ENCODE measurements around the gene TNS2.

TNS2 gene

DNA sequence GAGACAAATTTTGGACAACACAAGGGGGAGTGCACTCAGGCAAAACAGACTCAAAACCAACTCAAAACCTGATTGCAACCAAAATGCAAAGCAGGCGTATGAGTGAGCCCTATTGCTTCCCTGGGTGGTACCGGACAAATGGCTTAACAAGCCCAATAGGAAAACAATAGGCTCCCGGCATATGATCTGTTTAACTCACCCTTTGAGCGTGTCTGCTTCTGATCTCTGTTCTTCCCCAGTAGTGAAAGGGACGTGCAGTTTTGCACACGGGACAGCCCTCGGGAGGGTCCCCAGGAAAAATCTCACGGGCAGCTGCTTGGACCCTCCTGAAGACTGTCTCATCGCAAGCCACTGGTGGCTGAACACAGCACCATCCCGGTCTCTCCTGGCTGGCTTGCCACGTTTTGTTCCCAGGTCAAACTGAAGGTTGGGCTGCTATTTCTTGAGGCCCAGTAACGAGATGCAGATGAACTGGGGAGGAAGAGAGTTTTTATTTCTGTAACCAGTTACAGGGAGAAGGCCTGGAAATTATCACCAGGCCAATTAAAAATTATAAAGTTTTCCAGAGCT, 63.4 kb downstream of the TNS2 start:
- H3K9me3 ChIP-seq, result no peaks in the 10 kb centered on the region
- no peaks in the 10 kb centered on the region for H3K27me3 ChIP-seq
- TF ChIP-seq, protein P1, sequence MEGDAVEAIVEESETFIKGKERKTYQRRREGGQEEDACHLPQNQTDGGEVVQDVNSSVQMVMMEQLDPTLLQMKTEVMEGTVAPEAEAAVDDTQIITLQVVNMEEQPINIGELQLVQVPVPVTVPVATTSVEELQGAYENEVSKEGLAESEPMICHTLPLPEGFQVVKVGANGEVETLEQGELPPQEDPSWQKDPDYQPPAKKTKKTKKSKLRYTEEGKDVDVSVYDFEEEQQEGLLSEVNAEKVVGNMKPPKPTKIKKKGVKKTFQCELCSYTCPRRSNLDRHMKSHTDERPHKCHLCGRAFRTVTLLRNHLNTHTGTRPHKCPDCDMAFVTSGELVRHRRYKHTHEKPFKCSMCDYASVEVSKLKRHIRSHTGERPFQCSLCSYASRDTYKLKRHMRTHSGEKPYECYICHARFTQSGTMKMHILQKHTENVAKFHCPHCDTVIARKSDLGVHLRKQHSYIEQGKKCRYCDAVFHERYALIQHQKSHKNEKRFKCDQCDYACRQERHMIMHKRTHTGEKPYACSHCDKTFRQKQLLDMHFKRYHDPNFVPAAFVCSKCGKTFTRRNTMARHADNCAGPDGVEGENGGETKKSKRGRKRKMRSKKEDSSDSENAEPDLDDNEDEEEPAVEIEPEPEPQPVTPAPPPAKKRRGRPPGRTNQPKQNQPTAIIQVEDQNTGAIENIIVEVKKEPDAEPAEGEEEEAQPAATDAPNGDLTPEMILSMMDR (IDR thresholded peaks at IDR 0.05), result no peak
- no peak overlapping the region for H3K4me3 ChIP-seq
- peaks cover 0 to 44% (median 12%) of the 10 kb centered on the region in 4 donors for H3K4me1 ChIP-seq
- intact Hi-C loops (cut with DNase I; ENCODE audit: low total_unique reads), result no loop called here
- DNase-seq, result no peak
- no peaks in the 10 kb centered on the region for H3K36me3 ChIP-seq
- peak overlapping the region; percentile 2 to 80 for H3K27ac ChIP-seq

- Histone ChIP-seq H3K27me3 (no peaks in the 10 kb centered on the region), H3K4me1 (peaks cover 0 to 37% (median 12%) of the 10 kb centered on the region in 4 donors), H3K4me3 (no peak overlapping the region), H3K27ac (peak overlapping the region; percentile 78 to 80), H3K36me3 (no peaks in the 10 kb centered on the region), H3K9me3 (no peaks in the 10 kb centered on the region)
- no peak for DNase-seq
- TF ChIP-seq, protein P1 (IDR thresholded peaks at IDR 0.05), result no peak
- intact Hi-C loops (cut with DNase I; ENCODE audit: low total_unique reads), result no loop called here
Measured at GRCh38 chr12:53113951-53114350, 64.1 kb downstream of the TNS2 start.
